Stimulated activated CD8-positive, alpha-beta memory T cell treated with anti-CD3 and anti-CD28 coated beads, Interleukin-15, amount 100 ng/mL, for 1 hour (primary cell): ENCODE data around the gene CABS1.

ENCODE experiments used
- DNase-seq: peaks from one replicate; pipeline ENCODE4 v3.0.0-alpha.2; 2020; ENCODE audit warnings: low read depth

The CABS1 gene

DNA sequence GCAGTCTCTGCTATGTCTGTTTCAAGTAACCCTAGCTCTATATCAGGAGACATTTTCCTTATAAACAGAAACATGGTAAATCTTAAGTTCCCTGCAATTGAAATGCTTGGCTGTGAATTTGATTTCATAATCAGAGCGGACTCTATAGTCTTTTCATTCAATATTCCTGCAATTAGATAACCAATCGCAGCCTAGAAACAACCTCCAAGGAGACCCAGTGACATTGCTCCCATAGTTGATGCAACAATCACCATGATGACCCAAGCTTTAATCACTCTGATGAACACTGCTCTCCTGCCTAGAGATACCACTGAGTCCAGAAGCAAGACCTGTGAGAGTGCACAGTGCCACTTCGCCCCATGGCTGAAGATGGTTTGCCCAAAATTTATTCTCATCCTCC lies at the start of gene CABS1:
Gene CABS1, plus strand, starts transcription at position 301 of the 400 bp plus-strand sequence. Its CDS starts 59 bp downstream, at position 360.
- DNase-seq, result no peak

- no peak for DNase-seq
These were observed 46.1 kb upstream of the CABS1 start for GRCh38 chr4:70288651-70289050.

- DNase-seq, result no peak
These were observed 43.4 kb upstream of the CABS1 start for GRCh38 chr4:70291341-70291740.

DNA sequence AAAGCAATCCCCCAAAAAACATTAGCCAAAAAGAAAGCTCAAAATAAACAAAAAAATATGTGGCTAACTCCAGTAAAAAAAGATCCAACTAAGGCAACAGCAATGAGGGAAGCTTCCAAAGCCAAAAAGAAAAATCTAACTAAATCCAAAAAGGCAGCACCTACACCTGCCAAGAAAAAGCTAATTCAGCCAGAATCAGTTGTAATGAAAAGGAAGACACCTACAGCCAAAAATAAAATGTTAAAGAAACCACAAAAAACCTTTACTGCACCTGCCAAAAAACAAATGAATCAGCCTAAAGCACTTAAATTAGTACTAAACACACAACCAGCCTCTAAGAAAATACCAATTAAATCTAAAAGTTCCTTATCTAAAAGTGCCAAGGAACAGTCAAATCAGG lies 37.2 kb upstream of the CABS1 start:
- DNase-seq, result no peak

- DNase-seq, result no peak
These were observed 36.7 kb upstream of the CABS1 start for GRCh38 chr4:70298051-70298450.

DNA sequence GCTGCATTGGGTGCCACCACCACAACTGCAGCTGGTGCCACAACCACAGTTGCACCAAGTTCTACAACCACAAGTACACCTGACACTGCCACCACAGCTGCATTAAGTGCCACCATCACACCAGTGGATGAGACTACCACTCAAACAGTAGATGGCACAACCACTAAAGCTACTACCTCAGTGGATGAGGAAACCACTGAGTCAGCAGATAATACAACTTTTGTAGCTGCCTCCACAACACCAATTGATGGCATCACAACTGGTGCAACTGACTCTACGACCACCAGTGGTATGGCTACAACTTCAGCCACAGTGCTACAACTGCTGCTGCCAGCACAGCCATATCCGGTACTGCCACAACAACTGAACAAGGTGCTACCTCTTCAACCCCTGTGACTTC lies 35.1 kb upstream of the CABS1 start:
- DNase-seq, result no peak

GRCh38 chr4:70300215-70300614 lies 34.6 kb upstream of the CABS1 start:
- no peak for DNase-seq

DNA sequence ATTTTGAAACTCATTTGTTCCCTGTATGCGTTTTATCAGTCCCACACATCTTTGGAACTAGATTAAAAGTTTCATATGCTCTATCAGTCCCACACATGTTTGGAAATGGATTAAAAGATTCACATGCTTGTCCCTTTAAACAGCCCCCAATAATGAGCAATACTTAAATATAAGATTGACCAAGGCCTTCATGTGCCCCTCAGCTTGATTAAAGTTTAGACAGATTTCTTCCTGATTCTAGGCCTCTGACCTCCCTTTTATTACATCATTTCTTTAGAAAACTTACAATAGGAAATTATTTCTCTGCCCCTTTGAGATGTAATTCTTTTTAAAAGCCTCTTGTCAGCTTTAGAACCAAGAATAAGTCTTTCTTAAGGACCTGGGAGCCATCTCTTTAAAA lies 31.7 kb upstream of the CABS1 start:
- DNase-seq, result no peak

- no peak for DNase-seq
These were observed 29.2 kb upstream of the CABS1 start for GRCh38 chr4:70305601-70306000.

GRCh38 chr4:70306076-70306475 lies 28.7 kb upstream of the CABS1 start:
- DNase-seq, result no peak

GRCh38 chr4:70313736-70314135 lies 21.0 kb upstream of the CABS1 start:
- no peak for DNase-seq

DNA sequence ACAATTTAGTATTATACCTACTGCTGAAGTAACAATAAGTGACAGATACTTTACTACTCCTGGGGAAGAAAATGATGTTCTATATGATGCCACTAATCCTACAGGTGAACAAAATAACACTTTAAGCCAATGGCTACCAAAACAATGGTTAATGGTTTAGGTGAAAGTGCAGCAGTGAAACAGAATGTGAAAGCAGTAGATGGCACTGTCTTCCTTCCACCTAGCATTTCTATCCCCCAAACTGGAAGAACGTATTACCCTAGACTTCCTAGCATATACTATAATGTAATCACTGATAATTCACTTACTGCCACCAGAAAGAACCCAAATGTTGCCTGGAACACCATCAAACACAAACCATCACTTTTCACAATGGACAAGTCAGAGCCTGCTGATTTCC lies 18.9 kb upstream of the CABS1 start:
- no peak for DNase-seq

DNA sequence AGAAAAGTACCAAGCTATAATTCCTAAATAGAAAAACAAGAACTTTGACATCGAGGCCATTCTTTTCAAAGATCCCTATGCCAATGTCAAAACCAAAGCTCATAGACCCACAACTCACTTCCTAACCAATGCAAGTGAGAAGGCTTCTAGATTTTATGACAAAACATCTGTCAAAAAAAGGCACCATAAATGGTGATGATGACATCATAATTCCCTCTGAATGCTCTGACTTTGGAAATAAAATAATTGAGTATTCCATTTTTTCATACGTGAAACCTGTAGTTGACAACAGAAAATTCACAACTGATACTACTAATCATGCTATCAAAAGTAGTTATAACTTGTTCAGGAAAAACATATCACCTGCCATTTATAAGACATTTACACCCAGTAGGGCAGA lies 8.7 kb upstream of the CABS1 start:
- no peak for DNase-seq

GRCh38 chr4:70336043-70336442 lies 1.3 kb downstream of the CABS1 start:
- DNase-seq, result no peak

DNA sequence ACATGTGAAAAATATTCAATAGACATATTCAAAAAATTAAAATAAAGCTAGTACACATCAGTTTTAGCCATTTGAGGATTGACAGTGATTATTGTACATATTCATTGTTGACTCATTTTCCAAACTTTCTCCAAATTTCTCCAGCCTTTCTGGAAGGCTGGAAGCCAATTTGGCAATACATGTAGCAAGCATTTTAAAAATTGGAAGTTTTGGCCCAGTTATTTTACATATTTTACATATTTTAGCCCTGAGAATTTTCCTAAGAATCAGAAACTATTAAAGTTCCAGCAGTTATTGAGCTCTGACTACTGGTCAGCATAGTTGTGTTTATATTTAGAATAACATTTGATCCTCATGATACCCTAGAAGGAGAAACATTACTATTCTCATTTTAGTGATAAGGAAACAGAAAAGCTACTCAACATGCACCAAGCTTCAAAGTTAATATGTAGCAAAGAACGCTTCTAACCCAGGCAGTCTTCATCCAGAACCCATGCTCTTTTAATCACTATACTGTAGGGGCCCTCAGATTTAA lies 3.2 kb downstream of the CABS1 start:
- DNase-seq, result no peak

DNA sequence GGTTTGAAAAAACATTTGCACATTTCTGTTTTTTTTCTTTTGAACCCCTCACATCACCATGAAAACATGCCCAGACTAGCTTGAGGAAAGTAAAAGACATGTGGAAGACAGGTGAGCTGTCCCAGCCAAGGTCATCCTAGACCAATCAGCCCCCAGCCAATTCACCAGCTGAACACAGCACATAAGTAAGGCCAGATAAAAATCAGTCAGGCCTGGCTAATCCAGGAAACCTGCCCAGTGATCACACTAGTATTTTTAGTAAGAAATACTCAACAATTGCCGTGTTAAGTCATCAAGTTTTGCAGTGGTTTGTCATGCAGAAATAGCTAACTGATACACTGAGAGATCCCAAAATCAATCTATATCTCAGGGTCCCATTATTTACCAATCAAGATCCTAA lies 21.4 kb downstream of the CABS1 start:
- no peak for DNase-seq

GRCh38 chr4:70359115-70359661 lies 24.4 kb downstream of the CABS1 start:
- DNase-seq, result no peak

DNA sequence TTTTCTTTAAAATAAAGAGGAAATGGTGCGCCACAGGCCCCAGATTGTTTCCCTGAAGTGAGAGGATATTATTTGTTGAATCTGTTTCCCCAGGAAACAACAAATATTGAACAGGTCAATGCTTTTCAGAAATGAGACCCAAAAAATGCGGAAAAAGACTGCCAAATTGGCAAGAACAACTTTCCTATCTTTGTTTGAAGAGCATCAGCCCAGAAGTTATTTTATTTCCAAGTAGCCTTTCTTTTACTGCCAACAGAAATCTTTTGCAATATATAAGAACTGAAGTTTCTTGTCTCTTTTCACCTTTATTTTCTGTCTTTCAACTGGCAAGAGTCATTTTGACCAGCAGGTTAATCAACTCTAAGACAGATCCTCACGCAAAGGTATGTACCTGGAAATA lies 25.7 kb downstream of the CABS1 start, which contains the start of gene SMR3A:
Gene SMR3A, plus strand, starts transcription at position 301 of the 400 bp plus-strand sequence. CDS start 1,356 bp downstream, outside the sequence.
- DNase-seq, result no peak

DNA sequence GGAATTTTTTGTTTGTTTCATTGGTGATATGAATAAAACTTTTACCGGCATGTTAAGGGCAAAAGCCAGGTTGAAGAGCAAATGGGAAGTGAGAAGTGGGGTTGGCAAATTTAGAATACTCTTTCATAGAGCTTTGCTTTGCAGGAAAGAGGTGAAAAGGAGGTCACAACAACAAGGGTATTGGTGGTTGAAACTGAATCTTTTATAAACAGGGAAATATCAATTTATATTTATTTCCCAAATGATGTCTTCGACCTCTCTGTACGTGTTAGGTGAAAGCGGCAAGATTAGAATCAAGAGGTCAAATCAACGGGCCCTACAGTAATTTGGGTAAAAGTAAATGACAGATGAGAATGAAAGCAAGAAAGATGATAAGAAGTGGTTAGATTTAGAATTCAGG lies 29.2 kb downstream of the CABS1 start:
- DNase-seq, result no peak

- no peak for DNase-seq
These were observed 30.7 kb downstream of the CABS1 start for GRCh38 chr4:70365479-70365878.

GRCh38 chr4:70367813-70368212 lies 33.0 kb downstream of the CABS1 start:
- DNase-seq, result no peak

DNA sequence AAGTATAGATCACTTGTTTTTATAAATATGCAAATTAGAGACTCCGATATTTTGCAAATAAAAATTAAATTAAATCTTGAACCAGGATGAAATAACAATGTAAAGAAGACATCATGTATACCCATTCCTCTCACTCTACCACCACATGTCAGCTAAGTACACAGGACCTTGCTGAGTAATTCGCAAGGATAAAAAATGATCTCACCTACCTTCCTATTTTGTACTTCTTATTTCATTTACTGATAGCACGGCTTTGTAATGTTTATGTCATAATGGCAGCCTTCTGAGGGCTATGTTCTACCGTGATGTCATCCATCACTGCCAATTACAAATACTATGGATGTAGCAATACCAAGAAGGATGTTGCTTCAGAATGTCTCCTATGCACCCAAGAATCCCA lies 37.2 kb downstream of the CABS1 start:
- no peak for DNase-seq

- DNase-seq, result no peak
These were observed 38.0 kb downstream of the CABS1 start for GRCh38 chr4:70372760-70373159.

- DNase-seq, result no peak
These were observed 45.8 kb downstream of the CABS1 start for GRCh38 chr4:70380578-70380977.
